Duodenal mucosa (tissue), 2 donors: ENCODE data around the gene PAK5.

Experiments used
- H3K27ac ChIP-seq: one replicate; pipeline ENCODE4 v1.7.0; 2013; ENCODE audit warnings: low read depth, low read length
- H3K27me3 ChIP-seq, 2 donors: one replicate each; pipeline ENCODE4 v1.7.0; 2013; ENCODE audit warnings: low read length in 2 of 2, control low read depth in 1 of 2; ENCODE audit not compliant: insufficient read depth in 2 of 2, control insufficient read depth in 1 of 2
- H3K36me3 ChIP-seq, 2 donors: one replicate each; pipeline ENCODE4 v1.7.0; 2013; ENCODE audit warnings: low read length in 2 of 2, control low read depth in 1 of 2; ENCODE audit not compliant: insufficient read depth in 2 of 2, control insufficient read depth in 1 of 2
- H3K4me1 ChIP-seq, 2 donors: one replicate each; pipeline ENCODE4 v1.7.0; 2013; ENCODE audit warnings: low read length in 2 of 2, control low read depth in 1 of 2; ENCODE audit not compliant: insufficient read depth in 2 of 2, control insufficient read depth in 1 of 2
- H3K4me3 ChIP-seq, 2 donors: one replicate each; pipeline ENCODE4 v1.7.0; 2013; ENCODE audit warnings: low read length in 2 of 2, low read depth in 1 of 2
- H3K9ac ChIP-seq, 2 donors: one replicate each; pipeline ENCODE4 v1.7.0; 2013; ENCODE audit warnings: low read length in 2 of 2, low read depth in 1 of 2
- H3K9me3 ChIP-seq, 2 donors: one replicate each; pipeline ENCODE4 v1.7.0; 2013; ENCODE audit warnings: low read length in 2 of 2, control low read depth in 1 of 2; ENCODE audit not compliant: control insufficient read depth in 1 of 2

Gene PAK5

GRCh38 chr20:9508696-9509178, 330.1 kb downstream of the PAK5 start:
- Histone ChIP-seq H3K36me3 (no peaks in the 10 kb centered on the region), H3K9ac (no peak overlapping the region), H3K4me3 (no peak overlapping the region), H3K4me1 (no peaks in the 10 kb centered on the region), H3K27ac (no peak overlapping the region), H3K9me3 (no peaks in the 10 kb centered on the region), H3K27me3 (peaks cover 35 to 43% of the 10 kb centered on the region in 2 donors)

GRCh38 chr20:9508240-9508661, 330.6 kb downstream of the PAK5 start:
- no peaks in the 10 kb centered on the region for H3K4me1 ChIP-seq
- no peak overlapping the region for H3K4me3 ChIP-seq
- H3K36me3 ChIP-seq: no peaks in the 10 kb centered on the region
- H3K27ac ChIP-seq: no peak overlapping the region
- no peaks in the 10 kb centered on the region for H3K9me3 ChIP-seq
- peaks cover 35 to 43% of the 10 kb centered on the region in 2 donors for H3K27me3 ChIP-seq
- H3K9ac ChIP-seq: no peak overlapping the region

DNA sequence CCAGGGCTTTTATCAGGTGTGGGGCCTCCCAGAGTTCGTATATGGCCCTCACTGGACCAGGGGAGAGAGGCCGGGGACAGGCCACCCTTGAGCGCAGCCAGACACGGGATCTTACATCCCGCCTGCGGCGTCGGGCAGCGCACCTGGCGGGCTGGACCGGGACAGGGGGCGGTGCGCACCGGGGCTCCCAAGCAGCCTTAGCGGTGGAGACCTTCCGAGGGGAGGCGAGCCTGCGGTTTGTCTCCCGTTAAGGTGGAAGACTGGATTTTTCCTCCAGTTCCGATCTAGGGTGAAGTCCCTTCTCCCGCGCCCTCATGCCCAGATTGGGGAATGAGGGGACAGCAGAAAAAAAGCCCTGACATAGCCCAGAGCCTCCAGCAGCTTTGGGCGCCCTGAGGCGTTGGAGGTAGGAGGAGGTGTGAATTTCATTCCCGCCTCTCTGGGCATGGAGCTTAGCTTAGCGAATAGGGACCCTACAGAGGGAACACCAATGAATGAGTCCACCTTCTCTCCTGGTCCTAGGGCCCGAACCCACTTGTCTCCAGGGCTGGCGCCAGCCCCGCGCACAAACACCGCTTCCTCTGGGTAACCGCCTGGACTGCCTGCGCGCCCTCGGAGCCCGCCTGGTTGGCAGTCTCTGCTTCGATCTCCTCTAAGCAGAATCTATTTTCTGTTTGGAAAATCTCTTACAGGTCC, 331.2 kb downstream of the PAK5 start:
- no peaks in the 10 kb centered on the region for H3K4me1 ChIP-seq
- H3K36me3 ChIP-seq: no peaks in the 10 kb centered on the region
- H3K9ac ChIP-seq: no peak overlapping the region
- H3K27ac ChIP-seq: no peak overlapping the region
- no peaks in the 10 kb centered on the region for H3K9me3 ChIP-seq
- no peak overlapping the region for H3K4me3 ChIP-seq
- peaks cover 35 to 43% of the 10 kb centered on the region in 2 donors for H3K27me3 ChIP-seq

DNA sequence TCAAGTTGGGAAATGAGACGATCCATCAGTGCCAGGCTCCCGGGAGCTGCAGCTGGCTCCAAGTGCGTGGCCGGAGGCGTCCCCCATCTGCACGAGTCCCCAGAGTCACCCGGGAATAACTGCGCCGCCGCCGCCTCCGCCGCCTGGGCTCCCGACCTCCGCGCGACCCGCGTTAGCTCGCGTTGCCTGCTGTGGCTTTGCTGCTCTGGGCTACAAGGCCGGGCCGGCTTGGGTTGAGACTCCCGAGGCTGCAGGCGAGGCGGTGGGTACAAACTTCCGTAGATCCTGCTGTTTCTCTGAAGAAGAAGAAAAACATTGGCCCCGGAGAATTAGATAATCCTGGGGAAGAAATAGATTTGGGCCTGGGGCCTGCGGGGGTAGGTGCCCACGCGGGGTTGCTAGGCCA, 331.9 kb downstream of the PAK5 start:
- Histone ChIP-seq H3K9me3 (no peaks in the 10 kb centered on the region), H3K36me3 (no peaks in the 10 kb centered on the region), H3K9ac (no peak overlapping the region), H3K4me1 (no peaks in the 10 kb centered on the region), H3K27ac (no peak overlapping the region), H3K4me3 (no peak overlapping the region), H3K27me3 (peaks cover 35 to 43% of the 10 kb centered on the region in 2 donors)

- H3K4me3 ChIP-seq: no peak overlapping the region
- H3K27me3 ChIP-seq: peaks cover 35 to 43% of the 10 kb centered on the region in 2 donors
- no peaks in the 10 kb centered on the region for H3K36me3 ChIP-seq
- no peak overlapping the region for H3K9ac ChIP-seq
- H3K9me3 ChIP-seq: no peaks in the 10 kb centered on the region
- H3K4me1 ChIP-seq: no peaks in the 10 kb centered on the region
- H3K27ac ChIP-seq: no peak overlapping the region
These were observed 332.5 kb downstream of the PAK5 start for GRCh38 chr20:9506280-9506821.

GRCh38 chr20:9503526-9504245, 335.2 kb downstream of the PAK5 start:
- H3K27me3 ChIP-seq: peaks cover 24 to 32% of the 10 kb centered on the region in 2 donors
- H3K4me1 ChIP-seq: peaks cover 0 to 6% of the 10 kb centered on the region in 2 donors
- no peaks in the 10 kb centered on the region for H3K36me3 ChIP-seq

DNA sequence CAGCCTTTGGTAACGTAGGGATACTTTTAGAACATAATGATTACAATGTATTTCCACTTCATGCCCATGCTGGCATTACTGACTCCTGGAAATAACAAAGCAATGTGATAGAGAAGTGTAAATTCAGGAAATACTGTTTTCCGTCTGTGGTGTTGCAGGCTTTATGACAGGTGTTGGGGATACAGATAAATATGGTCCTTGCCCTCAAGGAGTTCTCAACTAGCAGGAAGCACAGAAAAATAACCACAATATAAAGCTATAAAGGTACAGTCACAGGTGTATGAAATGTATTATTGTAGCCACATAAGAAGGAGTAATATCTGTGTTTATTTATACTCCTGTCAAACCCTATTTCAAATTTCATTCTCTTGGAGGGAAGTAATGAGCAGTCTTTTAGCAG, 337.4 kb downstream of the PAK5 start:
- Histone ChIP-seq H3K27me3 (peaks cover 11 to 12% of the 10 kb centered on the region in 2 donors), H3K4me3 (no peak overlapping the region), H3K27ac (no peak overlapping the region), H3K9ac (no peak overlapping the region), H3K4me1 (peaks cover 0 to 6% of the 10 kb centered on the region in 2 donors), H3K9me3 (no peaks in the 10 kb centered on the region), H3K36me3 (no peaks in the 10 kb centered on the region)

More at GRCh38 chr20:9503526-9504245, 335.2 kb downstream of the PAK5 start:
- H3K9me3 ChIP-seq: no peaks in the 10 kb centered on the region
- no peak overlapping the region for H3K9ac ChIP-seq
- H3K4me3 ChIP-seq: no peak overlapping the region
- no peak overlapping the region for H3K27ac ChIP-seq

DNA sequence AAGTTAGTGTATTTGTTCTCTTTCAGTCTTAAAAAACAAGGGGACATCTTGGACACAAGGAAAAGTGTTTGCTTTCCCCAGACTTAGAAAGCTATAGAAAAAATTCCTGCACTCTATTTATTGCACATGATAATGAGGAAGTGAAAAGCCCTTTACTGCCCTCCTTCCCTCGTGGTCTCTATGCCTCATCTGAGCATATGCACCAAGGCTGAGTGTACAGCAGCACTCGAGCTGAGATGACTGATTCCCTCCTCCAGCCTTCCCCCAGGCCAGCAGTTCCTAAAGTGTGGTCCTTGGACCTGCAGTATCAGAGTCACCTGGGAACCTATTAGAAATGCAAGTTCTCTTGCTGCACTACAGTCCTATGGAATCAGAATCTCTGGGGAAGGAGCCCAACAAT, 338.8 kb downstream of the PAK5 start:
- Histone ChIP-seq H3K36me3 (no peaks in the 10 kb centered on the region), H3K9ac (no peak overlapping the region), H3K4me3 (no peak overlapping the region), H3K27me3 (no peaks in the 10 kb centered on the region), H3K4me1 (peaks cover 0 to 6% of the 10 kb centered on the region in 2 donors), H3K27ac (no peak overlapping the region), H3K9me3 (no peaks in the 10 kb centered on the region)

DNA sequence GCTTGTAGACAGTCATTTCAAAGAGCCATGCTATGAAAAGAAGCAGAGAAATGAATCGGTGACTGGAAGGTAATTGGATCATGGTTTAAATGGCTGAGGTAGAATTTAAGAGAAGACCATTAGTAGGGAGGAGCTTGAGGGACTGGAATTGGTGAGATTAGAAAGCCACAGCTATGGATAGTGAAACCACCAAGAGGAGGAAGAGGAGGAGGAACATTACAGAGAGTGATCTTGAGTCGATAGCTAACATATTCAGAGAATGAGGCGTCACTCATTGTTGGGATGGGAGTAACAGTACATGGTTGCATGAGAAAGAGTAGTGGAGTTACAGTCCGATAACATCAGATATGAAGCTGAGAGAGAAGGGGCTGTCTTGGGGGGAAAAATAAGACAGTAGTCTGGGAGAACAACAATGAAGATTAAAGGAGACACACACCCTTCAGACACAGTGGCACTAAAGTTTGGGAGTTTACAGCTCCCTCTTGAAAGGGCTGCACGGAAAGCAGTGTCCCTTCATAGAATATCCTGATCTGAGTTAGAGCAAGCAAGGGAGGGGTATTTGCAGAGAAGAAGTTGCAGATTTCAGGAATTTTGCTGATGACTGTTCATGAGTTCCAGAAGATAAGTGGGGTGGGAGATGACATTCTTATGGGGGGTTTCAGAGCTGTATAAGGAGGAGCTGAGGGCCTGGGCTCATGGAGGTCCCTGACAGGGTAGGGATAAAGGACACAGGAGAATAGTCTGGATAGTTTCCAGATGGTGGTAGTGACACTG, 339.6 kb downstream of the PAK5 start:
- no peak overlapping the region for H3K4me3 ChIP-seq
- H3K27me3 ChIP-seq: no peaks in the 10 kb centered on the region
- H3K27ac ChIP-seq: no peak overlapping the region
- no peaks in the 10 kb centered on the region for H3K9me3 ChIP-seq
- peaks cover 0 to 6% of the 10 kb centered on the region in 2 donors for H3K4me1 ChIP-seq
- no peaks in the 10 kb centered on the region for H3K36me3 ChIP-seq
- no peak overlapping the region for H3K9ac ChIP-seq
